ENCODE data around the gene KCNS1. TPM values are rescaled to one million over a fixed set of nuclear protein-coding genes. Genes with fewer than 3 reads are reported as not detected.

Gene KCNS1
- total RNA-seq, 1 donor from 2014 or later = 0.12 TPM

DNA sequence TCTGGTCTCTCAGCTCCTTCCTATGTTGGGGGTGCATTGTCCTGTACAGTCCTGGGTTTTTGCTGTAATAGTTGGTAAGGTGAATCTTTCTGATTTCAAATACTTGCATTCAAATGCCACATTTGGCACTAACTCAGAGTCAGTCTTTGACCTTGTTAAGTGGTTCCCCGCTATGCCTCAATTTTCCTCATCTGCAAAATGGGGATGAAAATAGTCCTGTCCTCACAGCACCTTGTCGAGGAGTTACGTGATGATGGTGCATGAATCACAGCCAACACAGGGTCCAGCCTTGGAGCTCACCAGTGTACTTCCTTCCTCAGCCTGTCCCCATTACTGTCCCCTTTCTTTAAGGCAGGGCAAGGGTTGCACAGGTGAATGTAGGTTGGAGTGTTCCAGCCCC is 12.9 kb upstream of the KCNS1 start:
- no peak for DNase-seq (ENCODE audit: low spot score, unreplicated experiment)

DNA sequence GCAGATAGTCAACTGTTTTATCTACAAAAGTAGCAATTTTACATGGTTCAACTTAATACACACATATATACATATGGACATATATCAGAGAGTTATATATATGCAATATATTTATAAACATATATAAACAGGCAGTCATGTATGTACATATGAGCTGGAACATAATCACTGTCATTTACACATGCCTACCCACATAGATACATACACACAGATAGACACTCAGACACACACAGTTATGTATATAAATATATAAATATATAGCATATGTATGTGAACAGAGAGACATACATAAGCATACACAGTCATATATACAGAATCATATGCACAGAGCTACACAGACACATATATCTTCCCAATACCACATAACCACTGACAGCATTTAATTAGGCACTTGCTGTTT is 11.8 kb upstream of the KCNS1 start:
- H3K9me3 Mint-ChIP-seq (ENCODE audit: low read depth) = no peaks in the 10 kb centered on the region
- DNase-seq (ENCODE audit: low spot score, unreplicated experiment) = no peak
- no peak for TF ChIP-seq CTCF (IDR thresholded peaks at IDR 0.05; ENCODE audit: unreplicated experiment)
- peaks cover 23% of the 10 kb centered on the region for H3K27me3 Mint-ChIP-seq
- no peak overlapping the region for H3K4me3 Mint-ChIP-seq (ENCODE audit: low read depth)
- no peaks in the 10 kb centered on the region for H3K4me1 Mint-ChIP-seq (ENCODE audit: low read depth)
- H3K36me3 Mint-ChIP-seq (ENCODE audit: insufficient read depth) = no peaks in the 10 kb centered on the region
- H3K27ac Mint-ChIP-seq = no peak overlapping the region

More for the DNA sequence above, 12.9 kb upstream of the KCNS1 start:
- no peak overlapping the region for H3K4me3 Mint-ChIP-seq (ENCODE audit: low read depth)
- H3K27me3 Mint-ChIP-seq = peaks cover 21% of the 10 kb centered on the region
- H3K9me3 Mint-ChIP-seq (ENCODE audit: low read depth) = no peaks in the 10 kb centered on the region
- H3K27ac Mint-ChIP-seq = no peak overlapping the region
- no peaks in the 10 kb centered on the region for H3K36me3 Mint-ChIP-seq (ENCODE audit: insufficient read depth)
- no peaks in the 10 kb centered on the region for H3K4me1 Mint-ChIP-seq (ENCODE audit: low read depth)
- no peak for TF ChIP-seq CTCF (IDR thresholded peaks at IDR 0.05; ENCODE audit: unreplicated experiment)

DNA sequence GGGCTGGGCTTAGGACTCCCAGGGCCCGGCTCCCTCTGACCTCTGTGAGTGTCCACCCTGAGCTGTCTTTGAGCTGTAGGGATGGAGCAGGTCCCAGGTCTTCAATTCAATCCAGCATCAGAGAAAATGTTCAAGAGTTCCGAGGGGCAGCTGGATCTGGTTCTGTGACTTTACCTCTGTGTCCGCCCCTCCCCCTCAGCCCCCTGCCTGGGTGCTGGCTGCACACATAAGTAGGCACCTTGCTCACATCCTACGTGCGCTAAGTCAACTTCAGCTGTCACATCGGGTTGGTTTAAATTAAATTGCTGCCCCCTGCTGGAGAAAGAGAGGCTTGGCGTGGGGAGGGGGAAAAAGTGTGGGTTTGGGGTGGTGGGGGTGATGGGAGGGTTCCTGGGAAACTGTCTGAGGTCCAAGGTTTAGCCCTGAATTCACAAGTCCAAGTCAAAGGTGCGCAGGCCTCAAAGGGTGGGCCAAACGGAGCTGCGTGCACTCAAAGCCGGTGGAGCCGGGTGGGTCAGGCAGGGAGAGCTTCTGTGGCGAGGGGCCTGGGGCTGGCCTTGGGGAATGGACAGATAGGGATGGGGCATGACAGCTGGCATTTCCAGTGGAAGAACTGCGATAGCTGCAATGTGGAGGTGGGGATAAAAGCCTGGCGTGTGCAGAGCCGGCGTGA is 11.0 kb upstream of the KCNS1 start:
- TF ChIP-seq CTCF (IDR thresholded peaks at IDR 0.05; ENCODE audit: unreplicated experiment) = peak; percentile 54
- Mint-ChIP-seq H3K4me1 (ENCODE audit: low read depth) (no peaks in the 10 kb centered on the region), H3K36me3 (ENCODE audit: insufficient read depth) (no peaks in the 10 kb centered on the region), H3K27me3 (peaks cover 26% of the 10 kb centered on the region), H3K9me3 (ENCODE audit: low read depth) (no peaks in the 10 kb centered on the region), H3K4me3 (ENCODE audit: low read depth) (no peak overlapping the region), H3K27ac (no peak overlapping the region)
- DNase-seq (ENCODE audit: low spot score, unreplicated experiment) = no peak

- H3K9me3 Mint-ChIP-seq (ENCODE audit: low read depth) = no peaks in the 10 kb centered on the region
- no peak overlapping the region for H3K27ac Mint-ChIP-seq
- DNase-seq (ENCODE audit: low spot score, unreplicated experiment) = no peak
- peaks cover 26% of the 10 kb centered on the region for H3K27me3 Mint-ChIP-seq
- no peak for TF ChIP-seq CTCF (IDR thresholded peaks at IDR 0.05; ENCODE audit: unreplicated experiment)
- H3K4me1 Mint-ChIP-seq (ENCODE audit: low read depth) = no peaks in the 10 kb centered on the region
- no peaks in the 10 kb centered on the region for H3K36me3 Mint-ChIP-seq (ENCODE audit: insufficient read depth)
- no peak overlapping the region for H3K4me3 Mint-ChIP-seq (ENCODE audit: low read depth)
Observed at GRCh38 chr20:45111285-45111684, 10.4 kb upstream of the KCNS1 start.

DNA sequence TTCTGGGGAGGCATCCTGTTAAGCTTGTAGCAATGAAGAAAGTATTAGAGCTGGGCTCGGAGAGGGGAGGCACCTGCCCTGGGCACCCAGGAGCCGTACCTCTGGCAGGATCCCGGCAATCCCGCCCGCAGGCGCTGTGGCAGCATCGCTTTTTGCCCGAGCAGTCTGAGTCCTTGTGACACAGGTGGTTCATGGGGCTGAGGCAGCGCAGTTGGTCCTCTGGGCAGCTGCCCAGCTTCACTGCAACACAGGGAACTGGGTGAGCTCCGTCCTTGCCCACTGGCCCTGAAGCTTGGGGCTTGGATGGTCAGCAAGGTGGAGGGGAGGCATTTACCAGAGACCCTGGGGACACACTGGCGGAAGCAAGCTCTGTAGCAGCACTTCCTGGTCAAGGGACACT is 9.4 kb upstream of the KCNS1 start:
- Mint-ChIP-seq H3K9me3 (ENCODE audit: low read depth) (no peaks in the 10 kb centered on the region), H3K4me3 (ENCODE audit: low read depth) (no peak overlapping the region), H3K36me3 (ENCODE audit: insufficient read depth) (no peaks in the 10 kb centered on the region), H3K27ac (no peak overlapping the region), H3K27me3 (peaks cover 23% of the 10 kb centered on the region), H3K4me1 (ENCODE audit: low read depth) (no peaks in the 10 kb centered on the region)
- TF ChIP-seq CTCF (IDR thresholded peaks at IDR 0.05; ENCODE audit: unreplicated experiment) = no peak
- no peak for DNase-seq (ENCODE audit: low spot score, unreplicated experiment)

All from progenitor cell of endocrine pancreas (in vitro differentiated cells).